Breast epithelium (tissue), 4 donors: ENCODE data around the gene OR2A12. TPM values are rescaled to one million over a fixed set of nuclear protein-coding genes. Genes with fewer than 3 reads are reported as not detected.

Source experiments
- DNase-seq, 2 donors: peaks; one replicate each; pipeline ENCODE4 v3.0.0-alpha.2; 2019; ENCODE audit warnings: low spot score in 2 of 2
- H3K27ac ChIP-seq, 2 donors: fragments of 200-600 bp; sonication (generic) in 1 of 2; one replicate each; pipeline ENCODE4 v1.5.1; 2016 to 2019; ENCODE audit warnings: mild to moderate bottlenecking in 1 of 2
- H3K27me3 ChIP-seq, 2 donors: fragments of 200-600 bp; sonication (generic) in 1 of 2; one replicate each; pipeline versions ENCODE4 v1.5.1 to v1.6.0; 2017 to 2019; ENCODE audit warnings: control low read depth in 1 of 2, mild to moderate bottlenecking in 1 of 2
- H3K36me3 ChIP-seq: fragments of 200-600 bp; one replicate; pipeline ENCODE4 v1.5.1; 2019
- H3K4me1 ChIP-seq, 2 donors: fragments of 200-600 bp; sonication (generic); one replicate each; pipeline ENCODE4 v1.5.1; 2016 to 2019; ENCODE audit warnings: control low read depth in 1 of 2
- H3K4me3 ChIP-seq, 3 donors: fragments of 200-600 bp; sonication (generic); 1 replicate in 2 of 3; 2 replicates in 1 of 3; pipeline ENCODE4 v1.5.1; 2016 to 2019; ENCODE audit warnings: mild to moderate bottlenecking in 3 of 3, moderate library complexity in 2 of 3
- H3K9me3 ChIP-seq, 2 donors: fragments of 200-600 bp; sonication (generic) in 1 of 2; one replicate each; pipeline ENCODE4 v1.5.1; 2016 to 2019; ENCODE audit warnings: control low read depth in 1 of 2
- POLR2A ChIP-seq: fragments of 450-650 bp; IDR thresholded peaks from one replicate; pipeline ENCODE4 v1.6.1; 2016; ENCODE audit warnings: antibody characterized with exemption, mild to moderate bottlenecking, moderate library complexity
- POLR2AphosphoS5 ChIP-seq, 3 donors: sonication (generic); formaldehyde crosslinking; IDR thresholded peaks; one replicate each; pipeline ENCODE4 v1.6.1; 2017; ENCODE audit warnings: antibody characterized with exemption in 3 of 3
- intact Hi-C: fragments of 100-400 bp; cut with DNase I; formaldehyde crosslinking; loops from one replicate; pipeline ENCODE4 v1.15.1; 2023; ENCODE audit warnings: low total_unique reads
- total RNA-seq, 3 donors: library from RNA; depleted of rRNA; stranded (reverse); fragments of >200 nt; gene quantifications; one replicate each; pipeline ENCODE4 v1.1.0, GENCODE V29; 2016
- TF ChIP-seq, protein P1 (sequence below), 3 donors: fragments of 450-650 bp; IDR thresholded peaks; one replicate each; pipeline ENCODE4 v1.5.1; 2016 to 2017; ENCODE audit warnings: antibody characterized with exemption in 3 of 3, mild to moderate bottlenecking in 3 of 3, moderate library complexity in 3 of 3

The OR2A12 gene
- total RNA-seq, 3 donors from 2014 or later, result not detected

DNA sequence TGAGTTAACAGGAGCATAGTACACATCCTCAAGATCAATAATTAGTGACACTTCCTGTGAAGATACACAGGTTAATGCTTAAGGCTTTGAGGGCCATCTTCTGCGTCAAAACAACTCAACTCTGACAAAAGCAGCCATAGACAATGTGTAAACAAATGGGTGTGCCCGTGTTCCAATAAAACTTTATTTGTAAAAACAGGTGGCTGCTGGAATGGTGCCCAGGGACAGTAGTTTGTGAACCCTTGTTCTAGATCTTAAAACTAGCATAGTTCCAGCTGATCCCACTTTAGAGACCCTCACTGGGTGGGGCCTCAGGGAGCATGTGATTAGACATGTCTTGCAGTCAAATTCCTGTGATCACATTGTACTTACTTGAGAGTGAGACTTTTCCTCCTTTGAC, 44.7 kb downstream of the OR2A12 start:
- no peak for DNase-seq
- no peak overlapping the region for H3K4me3 ChIP-seq
- H3K27me3 ChIP-seq, result no peaks in the 10 kb centered on the region
- intact Hi-C loops, result no loop called here
- H3K9me3 ChIP-seq, result no peaks in the 10 kb centered on the region
- no peak for TF ChIP-seq POLR2AphosphoS5 (IDR thresholded peaks at IDR 0.05)
- TF ChIP-seq, protein P1, sequence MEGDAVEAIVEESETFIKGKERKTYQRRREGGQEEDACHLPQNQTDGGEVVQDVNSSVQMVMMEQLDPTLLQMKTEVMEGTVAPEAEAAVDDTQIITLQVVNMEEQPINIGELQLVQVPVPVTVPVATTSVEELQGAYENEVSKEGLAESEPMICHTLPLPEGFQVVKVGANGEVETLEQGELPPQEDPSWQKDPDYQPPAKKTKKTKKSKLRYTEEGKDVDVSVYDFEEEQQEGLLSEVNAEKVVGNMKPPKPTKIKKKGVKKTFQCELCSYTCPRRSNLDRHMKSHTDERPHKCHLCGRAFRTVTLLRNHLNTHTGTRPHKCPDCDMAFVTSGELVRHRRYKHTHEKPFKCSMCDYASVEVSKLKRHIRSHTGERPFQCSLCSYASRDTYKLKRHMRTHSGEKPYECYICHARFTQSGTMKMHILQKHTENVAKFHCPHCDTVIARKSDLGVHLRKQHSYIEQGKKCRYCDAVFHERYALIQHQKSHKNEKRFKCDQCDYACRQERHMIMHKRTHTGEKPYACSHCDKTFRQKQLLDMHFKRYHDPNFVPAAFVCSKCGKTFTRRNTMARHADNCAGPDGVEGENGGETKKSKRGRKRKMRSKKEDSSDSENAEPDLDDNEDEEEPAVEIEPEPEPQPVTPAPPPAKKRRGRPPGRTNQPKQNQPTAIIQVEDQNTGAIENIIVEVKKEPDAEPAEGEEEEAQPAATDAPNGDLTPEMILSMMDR (IDR thresholded peaks at IDR 0.05), result no peak
- TF ChIP-seq POLR2A, result no peak
- no peaks in the 10 kb centered on the region for H3K4me1 ChIP-seq
- no peak overlapping the region for H3K27ac ChIP-seq
- H3K36me3 ChIP-seq, result no peaks in the 10 kb centered on the region

DNA sequence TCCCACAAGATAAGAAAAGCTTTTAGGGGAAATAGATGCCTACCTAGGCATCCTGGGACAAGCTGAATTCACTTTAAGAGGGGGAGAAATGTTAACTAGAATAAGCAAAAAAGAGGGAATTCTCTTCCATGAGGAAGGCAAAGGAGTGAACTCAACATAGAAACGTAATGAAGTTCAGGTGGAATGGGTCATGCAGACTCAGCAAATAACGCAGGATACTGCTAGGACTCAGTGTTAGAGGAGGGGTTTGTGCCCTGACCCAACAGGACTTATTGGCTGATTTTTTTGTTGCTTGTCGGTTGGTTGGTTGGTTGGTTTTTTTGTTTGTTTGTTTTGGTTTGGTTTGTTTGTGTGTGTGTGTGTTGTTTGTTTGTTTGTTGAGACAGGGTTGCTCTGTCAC, 46.2 kb downstream of the OR2A12 start:
- H3K27me3 ChIP-seq, result no peaks in the 10 kb centered on the region
- intact Hi-C loops, result no loop called here
- no peak overlapping the region for H3K27ac ChIP-seq
- no peak for DNase-seq
- H3K36me3 ChIP-seq, result no peaks in the 10 kb centered on the region
- H3K4me1 ChIP-seq, result no peaks in the 10 kb centered on the region
- H3K4me3 ChIP-seq, result no peak overlapping the region
- TF ChIP-seq, protein P1 (IDR thresholded peaks at IDR 0.05), result no peak
- H3K9me3 ChIP-seq, result no peaks in the 10 kb centered on the region

DNA sequence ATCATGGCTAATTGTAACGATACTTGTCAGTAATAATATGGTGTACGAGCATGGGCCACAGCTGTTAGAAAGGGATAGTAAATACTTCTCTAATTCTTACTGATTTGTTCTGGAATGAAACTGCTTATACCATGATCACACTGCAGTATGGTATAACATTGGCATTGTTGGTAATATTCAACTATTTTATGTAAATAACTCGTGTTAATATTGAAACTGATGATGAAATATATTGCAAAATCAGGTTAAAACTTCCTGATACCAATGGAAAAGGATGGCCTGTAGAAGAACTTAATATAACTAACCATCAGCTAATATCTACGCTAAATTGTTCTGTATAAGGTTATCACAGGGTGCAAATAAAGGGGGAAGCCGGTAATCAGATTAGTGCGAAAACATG, 47.2 kb downstream of the OR2A12 start:
- TF ChIP-seq POLR2AphosphoS5 (IDR thresholded peaks at IDR 0.05) (no peak), POLR2A (no peak)
- TF ChIP-seq, protein P1 (IDR thresholded peaks at IDR 0.05), result no peak
- H3K27ac ChIP-seq, result no peak overlapping the region
- no peaks in the 10 kb centered on the region for H3K27me3 ChIP-seq
- no peaks in the 10 kb centered on the region for H3K36me3 ChIP-seq
- no peaks in the 10 kb centered on the region for H3K9me3 ChIP-seq
- H3K4me1 ChIP-seq, result no peaks in the 10 kb centered on the region
- no peak for DNase-seq
- H3K4me3 ChIP-seq, result no peak overlapping the region
- intact Hi-C loops, result no loop called here

GRCh38 chr7:144134116-144134515, 48.0 kb downstream of the OR2A12 start:
- H3K4me3 ChIP-seq, result no peak overlapping the region
- H3K9me3 ChIP-seq, result no peaks in the 10 kb centered on the region
- TF ChIP-seq POLR2A (no peak), POLR2AphosphoS5 (IDR thresholded peaks at IDR 0.05) (no peak)
- TF ChIP-seq, protein P1 (IDR thresholded peaks at IDR 0.05), result no peak
- H3K27ac ChIP-seq, result no peak overlapping the region
- no peak for DNase-seq
- H3K36me3 ChIP-seq, result no peaks in the 10 kb centered on the region
- intact Hi-C loops, result no loop called here
- H3K4me1 ChIP-seq, result no peaks in the 10 kb centered on the region
- no peaks in the 10 kb centered on the region for H3K27me3 ChIP-seq

DNA sequence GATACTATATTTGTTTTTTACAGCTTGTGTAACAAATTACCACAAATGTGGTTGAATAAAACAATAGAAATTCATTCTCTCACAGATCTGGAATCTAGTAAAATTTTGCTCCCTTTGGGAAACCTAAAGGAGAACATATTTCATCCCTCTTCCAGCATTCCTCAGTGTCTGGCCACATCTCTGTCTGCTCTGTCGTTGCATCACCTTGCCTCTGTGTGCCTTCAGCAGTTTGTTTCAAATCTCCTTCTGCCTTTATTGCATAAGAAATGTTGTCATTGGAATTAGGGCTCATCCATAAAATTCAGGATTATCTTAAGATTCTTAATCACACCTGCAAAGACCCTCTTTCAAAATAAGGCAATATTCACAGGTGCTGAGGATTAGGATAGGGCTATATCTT, 51.4 kb downstream of the OR2A12 start:
- Histone ChIP-seq H3K9me3 (no peaks in the 10 kb centered on the region), H3K4me3 (no peak overlapping the region), H3K4me1 (no peaks in the 10 kb centered on the region), H3K27ac (no peak overlapping the region), H3K36me3 (no peaks in the 10 kb centered on the region), H3K27me3 (no peaks in the 10 kb centered on the region)
- TF ChIP-seq POLR2A (no peak), POLR2AphosphoS5 (IDR thresholded peaks at IDR 0.05) (no peak)
- TF ChIP-seq, protein P1 (IDR thresholded peaks at IDR 0.05), result no peak
- intact Hi-C loops, result no loop called here
- no peak for DNase-seq
